ENCODE results near the gene CHCHD10. TPM values are rescaled to one million over a fixed set of nuclear protein-coding genes. Genes with fewer than 3 reads are reported as not detected.

CHCHD10 gene
- total and polyA plus RNA-seq, 2 of the 8 experiments (the other 6 are each of a cell fraction or from before 2014, with no cell fraction given): 58.3 to 94.5 TPM

DNA sequence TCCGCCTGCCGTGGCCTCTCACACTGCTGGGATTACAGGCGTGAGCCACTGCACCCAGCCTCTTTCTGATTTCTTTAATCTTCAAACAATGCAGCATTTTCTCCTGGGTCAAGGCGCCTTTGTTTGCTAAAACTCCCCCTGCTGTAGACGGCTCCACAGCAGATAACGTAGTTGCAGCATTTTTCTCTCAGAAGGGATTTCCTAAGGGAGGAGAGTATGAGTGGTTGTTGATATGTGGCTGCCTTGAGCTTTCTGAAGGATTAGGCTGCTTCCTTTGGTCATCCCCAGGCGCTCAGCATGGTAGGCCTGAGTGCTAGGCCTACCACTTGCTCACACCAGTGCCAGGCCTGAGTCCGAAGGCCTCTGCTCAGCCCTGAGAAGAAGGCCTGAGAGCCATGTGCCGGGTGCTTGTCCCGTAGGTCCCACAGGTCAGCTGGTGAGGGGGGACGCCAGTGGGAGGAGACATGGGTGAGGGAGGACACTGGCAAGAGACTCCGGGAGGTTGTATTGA is 37.1 kb upstream of the CHCHD10 start (continued):
- TF ChIP-seq, protein P1, sequence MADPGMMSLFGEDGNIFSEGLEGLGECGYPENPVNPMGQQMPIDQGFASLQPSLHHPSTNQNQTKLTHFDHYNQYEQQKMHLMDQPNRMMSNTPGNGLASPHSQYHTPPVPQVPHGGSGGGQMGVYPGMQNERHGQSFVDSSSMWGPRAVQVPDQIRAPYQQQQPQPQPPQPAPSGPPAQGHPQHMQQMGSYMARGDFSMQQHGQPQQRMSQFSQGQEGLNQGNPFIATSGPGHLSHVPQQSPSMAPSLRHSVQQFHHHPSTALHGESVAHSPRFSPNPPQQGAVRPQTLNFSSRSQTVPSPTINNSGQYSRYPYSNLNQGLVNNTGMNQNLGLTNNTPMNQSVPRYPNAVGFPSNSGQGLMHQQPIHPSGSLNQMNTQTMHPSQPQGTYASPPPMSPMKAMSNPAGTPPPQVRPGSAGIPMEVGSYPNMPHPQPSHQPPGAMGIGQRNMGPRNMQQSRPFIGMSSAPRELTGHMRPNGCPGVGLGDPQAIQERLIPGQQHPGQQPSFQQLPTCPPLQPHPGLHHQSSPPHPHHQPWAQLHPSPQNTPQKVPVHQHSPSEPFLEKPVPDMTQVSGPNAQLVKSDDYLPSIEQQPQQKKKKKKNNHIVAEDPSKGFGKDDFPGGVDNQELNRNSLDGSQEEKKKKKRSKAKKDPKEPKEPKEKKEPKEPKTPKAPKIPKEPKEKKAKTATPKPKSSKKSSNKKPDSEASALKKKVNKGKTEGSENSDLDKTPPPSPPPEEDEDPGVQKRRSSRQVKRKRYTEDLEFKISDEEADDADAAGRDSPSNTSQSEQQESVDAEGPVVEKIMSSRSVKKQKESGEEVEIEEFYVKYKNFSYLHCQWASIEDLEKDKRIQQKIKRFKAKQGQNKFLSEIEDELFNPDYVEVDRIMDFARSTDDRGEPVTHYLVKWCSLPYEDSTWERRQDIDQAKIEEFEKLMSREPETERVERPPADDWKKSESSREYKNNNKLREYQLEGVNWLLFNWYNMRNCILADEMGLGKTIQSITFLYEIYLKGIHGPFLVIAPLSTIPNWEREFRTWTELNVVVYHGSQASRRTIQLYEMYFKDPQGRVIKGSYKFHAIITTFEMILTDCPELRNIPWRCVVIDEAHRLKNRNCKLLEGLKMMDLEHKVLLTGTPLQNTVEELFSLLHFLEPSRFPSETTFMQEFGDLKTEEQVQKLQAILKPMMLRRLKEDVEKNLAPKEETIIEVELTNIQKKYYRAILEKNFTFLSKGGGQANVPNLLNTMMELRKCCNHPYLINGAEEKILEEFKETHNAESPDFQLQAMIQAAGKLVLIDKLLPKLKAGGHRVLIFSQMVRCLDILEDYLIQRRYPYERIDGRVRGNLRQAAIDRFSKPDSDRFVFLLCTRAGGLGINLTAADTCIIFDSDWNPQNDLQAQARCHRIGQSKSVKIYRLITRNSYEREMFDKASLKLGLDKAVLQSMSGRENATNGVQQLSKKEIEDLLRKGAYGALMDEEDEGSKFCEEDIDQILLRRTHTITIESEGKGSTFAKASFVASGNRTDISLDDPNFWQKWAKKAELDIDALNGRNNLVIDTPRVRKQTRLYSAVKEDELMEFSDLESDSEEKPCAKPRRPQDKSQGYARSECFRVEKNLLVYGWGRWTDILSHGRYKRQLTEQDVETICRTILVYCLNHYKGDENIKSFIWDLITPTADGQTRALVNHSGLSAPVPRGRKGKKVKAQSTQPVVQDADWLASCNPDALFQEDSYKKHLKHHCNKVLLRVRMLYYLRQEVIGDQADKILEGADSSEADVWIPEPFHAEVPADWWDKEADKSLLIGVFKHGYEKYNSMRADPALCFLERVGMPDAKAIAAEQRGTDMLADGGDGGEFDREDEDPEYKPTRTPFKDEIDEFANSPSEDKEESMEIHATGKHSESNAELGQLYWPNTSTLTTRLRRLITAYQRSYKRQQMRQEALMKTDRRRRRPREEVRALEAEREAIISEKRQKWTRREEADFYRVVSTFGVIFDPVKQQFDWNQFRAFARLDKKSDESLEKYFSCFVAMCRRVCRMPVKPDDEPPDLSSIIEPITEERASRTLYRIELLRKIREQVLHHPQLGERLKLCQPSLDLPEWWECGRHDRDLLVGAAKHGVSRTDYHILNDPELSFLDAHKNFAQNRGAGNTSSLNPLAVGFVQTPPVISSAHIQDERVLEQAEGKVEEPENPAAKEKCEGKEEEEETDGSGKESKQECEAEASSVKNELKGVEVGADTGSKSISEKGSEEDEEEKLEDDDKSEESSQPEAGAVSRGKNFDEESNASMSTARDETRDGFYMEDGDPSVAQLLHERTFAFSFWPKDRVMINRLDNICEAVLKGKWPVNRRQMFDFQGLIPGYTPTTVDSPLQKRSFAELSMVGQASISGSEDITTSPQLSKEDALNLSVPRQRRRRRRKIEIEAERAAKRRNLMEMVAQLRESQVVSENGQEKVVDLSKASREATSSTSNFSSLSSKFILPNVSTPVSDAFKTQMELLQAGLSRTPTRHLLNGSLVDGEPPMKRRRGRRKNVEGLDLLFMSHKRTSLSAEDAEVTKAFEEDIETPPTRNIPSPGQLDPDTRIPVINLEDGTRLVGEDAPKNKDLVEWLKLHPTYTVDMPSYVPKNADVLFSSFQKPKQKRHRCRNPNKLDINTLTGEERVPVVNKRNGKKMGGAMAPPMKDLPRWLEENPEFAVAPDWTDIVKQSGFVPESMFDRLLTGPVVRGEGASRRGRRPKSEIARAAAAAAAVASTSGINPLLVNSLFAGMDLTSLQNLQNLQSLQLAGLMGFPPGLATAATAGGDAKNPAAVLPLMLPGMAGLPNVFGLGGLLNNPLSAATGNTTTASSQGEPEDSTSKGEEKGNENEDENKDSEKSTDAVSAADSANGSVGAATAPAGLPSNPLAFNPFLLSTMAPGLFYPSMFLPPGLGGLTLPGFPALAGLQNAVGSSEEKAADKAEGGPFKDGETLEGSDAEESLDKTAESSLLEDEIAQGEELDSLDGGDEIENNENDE (IDR thresholded peaks at IDR 0.05; ENCODE audit: insufficient replicate concordance, low read length): no peak
- TF ChIP-seq TEAD4 (IDR thresholded peaks at IDR 0.05; ENCODE audit: low read depth, low read length) (no peak), EP300 (IDR thresholded peaks at IDR 0.05; ENCODE audit: borderline replicate concordance in 1 of 2, low read depth in 2 of 2, low read length in 2 of 2) (no peak), POLR2AphosphoS5 (IDR thresholded peaks at IDR 0.05; ENCODE audit: low read depth, low read length) (no peak), BRCA1 (IDR thresholded peaks at IDR 0.05; ENCODE audit: low read depth, low read length) (no peak), TAF7 (optimal IDR thresholded peaks at IDR 0.05; ENCODE audit: borderline replicate concordance, low read depth, low read length) (no peak), CEBPB (IDR thresholded peaks at IDR 0.05; ENCODE audit: low read depth, low read length) (no peak), ASH2L (IDR thresholded peaks at IDR 0.05; ENCODE audit: low read length) (no peak), CREB1 (IDR thresholded peaks at IDR 0.05) (no peak), TBP (IDR thresholded peaks at IDR 0.05; ENCODE audit: low read depth, low read length) (no peak), KDM5A (IDR thresholded peaks at IDR 0.05; ENCODE audit: low read length) (no peak), SIN3A (conservative IDR thresholded peaks at IDR 0.05 in 1 of 2, IDR thresholded peaks at IDR 0.05 in 1 of 2; ENCODE audit: low read depth in 1 of 2, low read length in 2 of 2) (no peak), SIRT6 (IDR thresholded peaks at IDR 0.05; ENCODE audit: low read length) (no peak)
